ENCODE results near the gene ERC2. TPM values are rescaled to one million over a fixed set of nuclear protein-coding genes. Genes with fewer than 3 reads are reported as not detected.

The ERC2 gene
- total and polyA plus RNA-seq, 2 of the 13 experiments (the other 11 are each of a cell fraction or from before 2014, with no cell fraction given) = 0.16 to 0.22 TPM

- TF ChIP-seq ZNF800 (CRISPR knock-in tag; IDR thresholded peaks at IDR 0.05) (no peak), MTERF4 (CRISPR knock-in tag; IDR thresholded peaks at IDR 0.05) (no peak), KLF11 (CRISPR knock-in tag; IDR thresholded peaks at IDR 0.05) (no peak), CC2D1A (CRISPR knock-in tag; IDR thresholded peaks at IDR 0.05) (no peak), ZNF747 (CRISPR knock-in tag; IDR thresholded peaks at IDR 0.05; ENCODE audit: borderline replicate concordance) (no peak), AGO2 (optimal IDR thresholded peaks at IDR 0.05; ENCODE audit: low read depth, low read length) (no peak), PREB (CRISPR knock-in tag; IDR thresholded peaks at IDR 0.05) (no peak), FOXJ3 (CRISPR knock-in tag; IDR thresholded peaks at IDR 0.05; ENCODE audit: borderline replicate concordance) (no peak), REPIN1 (CRISPR knock-in tag; IDR thresholded peaks at IDR 0.05; ENCODE audit: borderline replicate concordance, low read depth) (no peak)
Measured at GRCh38 chr3:55880357-55880756, 587.9 kb downstream of the ERC2 start (continued).

- intact Hi-C loops (cut with micrococcal nuclease; ENCODE audit: unreplicated experiment) = no loop called here
- no peak overlapping the region for H2AFZ ChIP-seq (ENCODE audit: low read length)
- H3K27me3 ChIP-seq (ENCODE audit: control insufficient read depth in 1 of 2, insufficient read depth in 2 of 2, low read length in 2 of 2) = no peaks in the 10 kb centered on the region
- POLR2A ChIA-PET = no interaction called here
- no peaks in the 10 kb centered on the region for H3K4me1 ChIP-seq (ENCODE audit: insufficient read depth, low read length)
- no TSS peak for BruUV-seq (replicated peaks)
- no peak for DNase-seq (ENCODE audit: low spot score)
- no peaks in the 10 kb centered on the region for H3K36me3 ChIP-seq (replicated peaks in 1 of 2; ENCODE audit: control insufficient read depth in 1 of 2, insufficient read depth in 2 of 2, low read length in 2 of 2)
- 2% methylated on average over 2 of the region's 2 CpGs for WGBS (ENCODE audit: low lambda C conversion rate)
- no peak for ATAC-seq
- no peak overlapping the region for H3K4me2 ChIP-seq (ENCODE audit: low read depth, low read length)
- CTCF ChIA-PET (ENCODE audit: low intra/inter-chr PET ratio, low total read pairs) = no interaction called here
- H3K9ac ChIP-seq (ENCODE audit: insufficient read depth, low read depth, low read length) = no peak overlapping the region
- FAIRE-seq = no peak
- no peaks in the 10 kb centered on the region for H4K20me1 ChIP-seq (ENCODE audit: insufficient read depth, low read length)
- no peaks in the 10 kb centered on the region for H3K9me3 ChIP-seq (ENCODE audit: low read length)
- no peaks in the 10 kb centered on the region for H3K79me2 ChIP-seq (ENCODE audit: insufficient read depth, low read length)
- in situ Hi-C loops (cut with HindIII; ENCODE audit: extremely low pct_ligation_motif_present, low pct_unique_long_range_greater_than_20kb) = no loop called here
- H3K4me3 ChIP-seq (replicated peaks in 1 of 3; ENCODE audit: insufficient read depth in 1 of 3, low read depth in 2 of 3, low read length in 3 of 3) = no peak overlapping the region
- no peak overlapping the region for H3K27ac ChIP-seq (ENCODE audit: extremely low read length, insufficient read depth, low read length)
- no peak for TF ChIP-seq MLXIP (CRISPR knock-in tag; IDR thresholded peaks at IDR 0.05; ENCODE audit: borderline replicate concordance)
- no peak for TF ChIP-seq CTCF (CRISPR knock-in tag; IDR thresholded peaks at IDR 0.05)
- no peak for TF ChIP-seq CHD2 (IDR thresholded peaks at IDR 0.05; ENCODE audit: low read depth, low read length)
- TF ChIP-seq ZNF558 (CRISPR knock-in tag; IDR thresholded peaks at IDR 0.05; ENCODE audit: borderline replicate concordance) = no peak
- no peak for TF ChIP-seq NR2F6 (IDR thresholded peaks at IDR 0.05)
- no peak for TF ChIP-seq NR2F6 (CRISPR knock-in tag; IDR thresholded peaks at IDR 0.05)
- no peak for TF ChIP-seq PHF20 (CRISPR knock-in tag; IDR thresholded peaks at IDR 0.05)
- TF ChIP-seq CC2D1A (CRISPR knock-in tag; IDR thresholded peaks at IDR 0.05) = no peak
Measured at GRCh38 chr3:55879901-55880331, 588.4 kb downstream of the ERC2 start.
